DMS 273 treated with DMSO at 0.1 percent for 48 hours (cell line): Measurements from ENCODE around the gene OLIG3.
A peak's percentile ranks its signal among the peaks of the same experiment; 100 is the strongest.

ENCODE experiments used
- DNase-seq: peaks from one replicate; lab custom pipeline; 2025; lab: John Stamatoyannopoulos, UW

Gene OLIG3

GRCh38 chr6:137494281-137494987 is at the start of gene OLIG3:
Gene OLIG3, minus strand, starts transcription at chr6:137494394. Its CDS starts 224 bp downstream, at chr6:137494170.
- no peak for DNase-seq

GRCh38 chr6:137543114-137543513 is 48.9 kb upstream of the OLIG3 start:
- DNase-seq: no peak

GRCh38 chr6:137542713-137543112 is 48.5 kb upstream of the OLIG3 start:
- DNase-seq: no peak

- no peak for DNase-seq
These were observed 47.4 kb upstream of the OLIG3 start for GRCh38 chr6:137541534-137542063.

GRCh38 chr6:137536104-137536773 is 42.0 kb upstream of the OLIG3 start:
- no peak for DNase-seq

- DNase-seq: no peak
These were observed 37.3 kb upstream of the OLIG3 start for GRCh38 chr6:137531376-137532092.

GRCh38 chr6:137530404-137530803 is 36.2 kb upstream of the OLIG3 start:
- DNase-seq: no peak

GRCh38 chr6:137522831-137523230 is 28.6 kb upstream of the OLIG3 start:
- DNase-seq: no peak

GRCh38 chr6:137522198-137522798 is 28.1 kb upstream of the OLIG3 start:
- no peak for DNase-seq

GRCh38 chr6:137520520-137520919 is 26.3 kb upstream of the OLIG3 start:
- DNase-seq: no peak

- DNase-seq: no peak
These were observed 25.5 kb upstream of the OLIG3 start for GRCh38 chr6:137519629-137520176.

GRCh38 chr6:137518386-137518983 is 24.3 kb upstream of the OLIG3 start:
- DNase-seq: peak; percentile 40

- no peak for DNase-seq
These were observed 20.2 kb upstream of the OLIG3 start for GRCh38 chr6:137514418-137514817.

- no peak for DNase-seq
These were observed 18.8 kb upstream of the OLIG3 start for GRCh38 chr6:137512757-137513605.

- no peak for DNase-seq
These were observed 16.7 kb upstream of the OLIG3 start for GRCh38 chr6:137510923-137511322.

GRCh38 chr6:137498481-137499190 is 4.4 kb upstream of the OLIG3 start:
- no peak for DNase-seq

- no peak for DNase-seq
These were observed 3.7 kb upstream of the OLIG3 start for GRCh38 chr6:137497721-137498463.

- no peak for DNase-seq
These were observed 2.9 kb upstream of the OLIG3 start for GRCh38 chr6:137496909-137497720.
